ENCODE results near the gene DRC7.

DRC7 gene

DNA sequence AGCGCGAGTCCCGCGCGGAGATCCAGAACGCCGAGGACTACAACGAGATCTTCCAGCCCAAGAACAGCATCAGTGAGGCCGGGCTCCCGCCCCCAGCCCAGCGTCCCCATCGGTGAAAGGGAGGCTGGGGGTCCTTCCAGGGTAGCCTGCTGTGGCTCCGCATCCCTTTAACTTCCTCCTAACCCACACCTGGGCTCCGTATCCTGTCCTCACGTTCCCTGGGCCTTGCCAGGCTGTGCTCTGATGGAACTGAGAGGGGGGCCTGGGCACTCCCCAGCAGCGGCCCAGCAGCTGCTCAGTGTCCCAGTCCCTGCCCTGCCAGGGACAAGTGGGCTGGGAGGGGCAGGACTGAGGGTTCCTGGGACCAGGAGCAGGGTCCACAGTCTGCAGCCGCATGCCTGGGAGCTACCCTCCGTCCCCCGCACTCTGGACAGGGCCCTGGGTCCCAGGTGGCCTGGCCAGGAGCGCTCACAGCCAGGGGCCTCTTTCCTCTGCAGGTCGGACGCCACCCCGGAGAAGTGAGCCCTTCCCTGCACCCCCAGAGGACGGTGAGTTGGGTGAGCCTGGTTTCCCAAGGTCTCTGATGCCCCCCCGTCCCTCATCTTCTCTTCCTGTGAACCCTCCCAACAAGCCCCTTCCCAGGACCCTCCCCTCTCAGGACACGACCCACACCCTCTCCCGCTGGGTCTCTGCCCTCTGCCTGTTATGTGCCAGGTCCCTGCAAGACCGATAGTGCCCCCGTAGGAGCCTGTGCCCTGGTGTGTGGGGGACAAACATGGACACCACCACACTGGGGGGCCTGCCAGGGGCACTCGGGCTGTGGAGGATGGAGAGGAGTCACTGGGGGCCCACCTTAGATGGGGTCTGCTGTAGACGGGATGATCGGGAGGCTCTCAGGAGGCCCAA lies 59.1 kb downstream of the DRC7 start:
- DNase-seq: no peak

DNA sequence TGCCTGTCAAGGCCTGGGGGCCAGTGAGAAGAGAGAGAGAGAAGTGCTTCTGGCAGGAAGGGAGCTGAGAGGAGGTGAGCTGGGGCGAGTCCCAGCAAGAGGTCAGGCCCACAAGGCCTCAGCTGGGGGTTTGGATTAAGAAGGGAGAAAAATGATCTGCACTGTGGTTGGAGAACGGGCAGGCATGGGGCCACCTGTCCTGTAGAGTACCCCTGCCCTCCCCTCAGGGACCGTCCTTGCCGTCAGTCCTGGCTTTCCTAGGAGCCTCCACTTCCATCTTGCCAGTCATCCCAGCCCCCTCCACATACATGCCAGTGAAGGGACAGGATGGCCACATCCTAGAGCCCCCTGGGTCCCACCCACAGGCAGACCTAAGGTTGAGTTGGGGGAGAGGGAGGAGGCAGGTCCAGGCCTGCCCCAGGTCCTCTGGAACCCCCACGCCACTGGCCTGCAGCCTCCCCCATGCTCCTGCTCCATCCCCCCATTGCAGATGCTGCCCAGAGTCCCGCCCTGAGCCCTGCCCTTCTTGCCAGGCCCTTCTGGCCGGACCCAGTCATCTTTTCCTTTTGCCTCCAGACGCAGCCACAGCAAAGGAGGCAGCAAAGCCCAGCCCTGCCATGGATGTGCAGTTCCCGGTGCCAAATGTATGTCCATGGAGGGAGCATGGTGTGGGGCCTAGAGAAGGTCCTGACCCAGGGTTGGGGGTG lies 59.9 kb downstream of the DRC7 start:
- no peak for DNase-seq

DNA sequence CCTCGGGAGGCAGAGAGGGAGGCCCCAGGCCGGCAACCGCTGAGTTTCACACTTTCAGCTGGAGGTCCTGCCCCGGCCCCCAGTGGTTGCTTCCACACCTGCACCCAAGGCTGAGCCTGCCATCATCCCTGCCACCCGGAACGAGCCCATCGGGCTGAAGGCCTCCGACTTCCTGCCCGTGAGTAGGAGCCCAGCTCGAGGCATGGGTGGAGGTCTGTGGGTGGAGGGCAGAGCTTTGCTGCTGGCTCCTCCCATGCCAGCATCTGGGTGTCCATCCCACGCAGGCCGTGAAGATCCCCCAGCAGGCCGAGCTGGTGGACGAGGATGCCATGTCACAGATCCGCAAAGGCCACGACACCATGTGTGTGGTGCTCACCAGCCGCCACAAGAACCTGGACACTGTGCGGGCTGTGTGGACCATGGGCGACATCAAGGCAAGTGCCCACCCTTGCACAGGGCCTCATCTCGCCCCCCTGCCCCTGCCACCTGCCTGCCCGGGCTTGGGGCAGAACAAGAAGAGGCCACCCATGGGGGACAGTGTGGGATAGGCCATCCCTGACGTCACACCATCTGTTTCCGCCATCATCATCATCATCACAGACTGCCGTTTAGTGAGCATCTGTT lies 60.6 kb downstream of the DRC7 start:
- DNase-seq: no peak

DNA sequence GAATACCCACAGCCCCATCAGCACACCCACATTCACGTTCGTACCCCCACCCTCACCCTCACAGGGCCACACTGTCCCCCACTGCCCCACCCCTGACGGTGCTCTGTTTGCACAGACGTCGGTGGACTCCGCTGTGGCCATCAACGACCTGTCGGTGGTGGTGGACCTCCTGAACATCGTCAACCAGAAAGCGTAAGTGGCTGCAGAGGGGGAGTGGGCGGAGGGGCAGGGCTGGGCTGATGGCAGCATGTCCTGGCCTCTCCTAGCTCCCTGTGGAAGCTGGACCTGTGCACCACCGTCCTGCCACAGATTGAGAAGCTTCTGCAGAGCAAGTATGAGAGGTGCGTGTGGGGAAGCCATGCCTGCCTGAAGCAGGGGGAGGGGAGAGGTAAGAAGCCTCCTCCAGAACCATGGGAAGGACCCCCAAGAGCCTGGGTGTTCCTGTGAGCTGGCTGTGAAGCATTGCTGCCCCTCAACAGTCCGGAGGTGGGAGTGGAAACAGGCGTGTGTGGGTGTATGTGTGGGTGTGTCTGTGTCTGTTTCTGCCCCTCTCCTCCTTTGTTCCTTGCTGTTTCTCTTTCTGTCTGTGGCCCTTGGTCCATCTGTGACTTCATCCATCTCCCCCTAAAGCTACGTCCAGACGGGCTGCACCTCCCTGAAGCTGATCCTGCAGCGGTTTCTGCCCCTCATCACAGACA lies 61.3 kb downstream of the DRC7 start:
- DNase-seq: no peak

DNA sequence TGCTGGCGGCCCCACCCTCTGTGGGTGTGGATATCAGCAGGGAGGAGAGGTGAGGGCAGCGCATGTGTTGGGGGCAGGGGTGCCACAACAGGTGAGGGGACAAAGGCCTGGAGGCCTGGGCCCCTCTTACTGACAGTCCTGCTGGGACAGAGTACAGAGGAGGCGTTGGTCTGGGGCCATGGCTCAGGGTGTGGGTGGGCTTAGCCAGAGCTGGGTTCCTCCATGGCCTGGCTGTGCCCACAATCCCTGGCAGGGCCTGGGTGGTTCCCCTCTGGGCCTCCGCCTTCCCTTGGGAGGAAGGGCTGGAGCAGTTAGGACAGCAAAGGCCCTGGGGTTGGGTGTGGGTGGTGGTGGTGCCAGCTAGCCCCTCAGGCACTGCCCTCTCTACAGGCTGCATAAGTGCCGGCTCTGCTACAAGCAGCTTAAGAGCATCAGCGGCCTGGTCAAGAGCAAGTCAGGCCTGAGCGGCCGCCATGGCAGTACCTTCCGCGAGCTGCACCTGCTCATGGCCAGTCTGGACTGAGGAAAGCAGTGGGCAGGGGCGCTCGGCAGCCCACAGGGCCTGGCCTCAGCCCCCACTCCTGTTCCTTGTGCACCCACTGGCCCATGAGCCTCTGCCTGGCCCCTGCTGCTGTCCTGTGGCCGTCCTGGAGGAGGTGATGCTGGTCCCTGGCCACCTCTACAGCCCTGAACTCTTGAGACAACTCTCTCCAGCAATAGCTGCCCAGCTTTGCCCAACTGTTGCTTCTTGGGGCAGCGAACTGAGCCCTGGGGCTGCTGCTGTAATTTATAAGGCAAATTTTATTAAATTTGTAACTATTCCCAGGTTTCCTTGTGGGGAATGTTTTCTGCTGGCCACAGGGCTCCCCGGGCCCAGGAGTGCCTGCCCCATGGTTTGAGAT lies 62.1 kb downstream of the DRC7 start:
- no peak for DNase-seq

DNA sequence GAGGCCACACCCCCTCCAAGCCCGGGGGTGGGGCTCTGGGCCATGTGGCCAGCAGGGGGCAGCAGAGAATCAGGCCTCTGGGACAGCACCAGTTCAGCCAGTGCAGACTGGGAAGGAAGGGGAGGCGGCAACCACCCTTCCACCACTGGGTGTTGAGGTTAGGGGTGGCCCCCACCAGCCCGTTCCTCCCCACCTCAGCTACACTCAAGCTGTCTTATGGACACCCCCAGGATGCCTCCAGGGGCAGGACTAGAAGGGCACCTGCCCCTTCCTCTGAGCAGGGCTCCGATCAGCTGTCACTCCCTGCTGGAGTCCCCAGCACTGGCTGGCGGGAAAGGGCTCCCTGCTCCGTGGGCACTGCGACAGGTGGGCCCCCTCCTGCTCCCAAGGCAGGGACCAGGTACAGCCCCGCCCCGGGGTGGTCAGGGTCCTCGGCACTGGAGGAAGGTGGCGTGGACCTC lies 62.8 kb downstream of the DRC7 start:
- DNase-seq: peak; percentile 65

DNA sequence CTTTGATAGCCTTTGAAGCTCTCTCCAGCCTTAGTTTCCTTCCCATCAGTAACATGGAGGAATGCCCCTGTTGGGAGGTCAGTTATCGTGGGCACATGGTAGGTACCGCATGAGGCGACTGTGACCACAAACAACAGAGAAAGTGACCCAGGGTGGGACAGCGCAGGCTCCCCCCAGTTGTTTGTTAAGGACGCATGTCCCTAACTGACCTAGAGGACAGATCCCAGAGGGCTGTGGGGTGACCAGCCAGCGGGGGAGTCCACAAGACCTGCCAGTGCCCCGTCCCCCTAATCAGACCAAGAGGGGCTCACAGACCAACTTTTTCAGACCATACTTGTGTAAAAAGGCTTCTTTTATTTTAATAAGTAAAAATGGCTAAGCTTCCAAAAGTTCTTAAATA lies 63.3 kb downstream of the DRC7 start:
- no peak for DNase-seq

DNA sequence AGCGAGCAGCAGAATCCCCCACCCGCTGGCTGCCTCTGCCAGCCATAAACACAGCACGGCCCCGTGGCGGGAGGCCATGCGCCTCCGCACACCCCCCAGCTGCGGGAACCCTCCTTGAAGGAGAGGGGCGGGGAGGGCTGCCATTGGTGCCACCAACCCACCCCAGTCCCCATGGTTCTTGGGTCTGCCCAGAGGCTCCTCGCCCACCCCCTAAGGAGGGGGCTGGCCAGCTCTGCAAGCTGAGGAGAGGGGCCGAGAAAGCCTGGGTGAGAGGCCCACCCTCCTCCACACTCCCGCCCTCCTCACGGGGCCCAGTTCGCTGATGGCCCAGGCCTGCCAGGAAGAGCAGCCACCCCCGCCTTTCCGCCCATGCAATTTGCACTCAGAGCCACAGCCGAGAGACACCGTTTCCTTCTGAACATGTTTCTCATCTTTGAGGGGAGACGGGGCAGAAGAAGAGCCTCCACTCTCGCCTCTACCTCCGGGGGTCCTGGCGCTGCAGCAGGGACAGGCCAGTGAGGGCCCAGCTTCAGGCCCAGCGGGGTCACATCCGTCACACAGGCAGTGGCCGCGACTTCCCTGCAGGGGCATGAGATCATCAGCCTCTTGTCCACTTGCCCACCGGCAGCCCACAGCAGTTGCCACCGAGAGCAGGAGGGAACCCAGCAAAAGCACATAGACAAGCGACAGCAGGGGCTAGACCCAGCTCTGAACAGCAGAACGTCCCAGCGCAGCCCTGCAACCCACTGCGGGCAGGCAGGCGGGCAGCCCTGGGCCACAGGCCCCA lies 63.9 kb downstream of the DRC7 start:
- no peak for DNase-seq

DNA sequence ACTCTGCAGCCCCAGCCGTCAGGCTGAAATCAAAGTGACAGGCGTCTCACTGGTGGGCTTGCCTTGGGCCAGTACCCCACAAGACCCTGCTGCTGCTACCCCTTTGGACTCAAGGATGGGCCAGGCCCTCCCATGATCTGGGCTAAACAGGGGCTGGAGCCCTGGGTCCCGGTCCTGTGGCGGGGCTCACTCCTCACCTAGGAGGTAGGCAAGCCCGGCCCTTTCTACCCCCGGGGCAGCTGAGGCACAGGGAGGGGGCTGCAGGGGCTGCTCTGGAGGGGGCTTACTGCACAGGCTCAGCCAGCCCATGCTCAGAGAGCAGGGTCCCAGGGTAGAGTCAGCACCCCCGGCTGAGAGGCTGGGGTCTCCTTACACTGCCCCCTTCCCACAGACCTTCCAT lies 64.5 kb downstream of the DRC7 start:
- no peak for DNase-seq

DNA sequence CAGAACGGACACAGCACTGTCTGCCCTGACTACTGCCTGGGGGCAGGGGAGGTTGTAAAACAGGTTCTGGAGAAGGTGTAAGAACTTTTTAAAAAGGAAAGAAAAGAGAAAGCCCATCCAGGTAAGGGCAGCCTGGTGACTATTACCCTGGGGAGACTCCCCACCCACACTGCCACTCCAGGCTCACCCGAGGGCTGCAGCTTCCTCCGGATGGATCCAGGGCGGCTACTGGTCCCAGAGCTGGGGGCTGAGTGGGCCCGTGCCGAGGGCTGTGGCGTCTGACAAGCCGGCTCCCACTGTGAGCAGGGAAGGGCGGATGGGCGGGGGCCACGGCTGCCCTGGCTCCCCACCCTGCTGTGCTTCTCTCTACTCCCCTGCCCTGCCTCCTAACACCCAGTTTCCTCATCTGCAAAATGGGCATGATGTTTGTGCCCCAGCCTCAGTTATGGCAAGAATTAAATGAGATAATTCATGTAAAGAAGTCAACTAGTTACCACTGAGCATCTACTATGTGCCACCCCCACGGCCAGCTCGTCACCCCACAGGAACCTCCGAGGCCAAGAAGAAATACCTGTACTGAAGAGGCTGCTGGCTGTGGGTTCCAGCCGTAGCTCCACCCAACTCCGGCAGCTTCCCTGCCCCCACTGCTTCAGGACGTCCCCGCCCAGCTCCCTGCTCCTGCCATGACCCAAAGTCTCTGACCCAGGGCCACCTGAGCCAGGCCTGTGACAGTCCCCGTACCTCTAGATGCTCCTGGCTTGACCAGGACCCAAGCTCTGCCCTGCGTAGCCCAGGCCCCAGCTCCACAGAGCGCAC lies 65.1 kb downstream of the DRC7 start:
- DNase-seq: no peak

DNA sequence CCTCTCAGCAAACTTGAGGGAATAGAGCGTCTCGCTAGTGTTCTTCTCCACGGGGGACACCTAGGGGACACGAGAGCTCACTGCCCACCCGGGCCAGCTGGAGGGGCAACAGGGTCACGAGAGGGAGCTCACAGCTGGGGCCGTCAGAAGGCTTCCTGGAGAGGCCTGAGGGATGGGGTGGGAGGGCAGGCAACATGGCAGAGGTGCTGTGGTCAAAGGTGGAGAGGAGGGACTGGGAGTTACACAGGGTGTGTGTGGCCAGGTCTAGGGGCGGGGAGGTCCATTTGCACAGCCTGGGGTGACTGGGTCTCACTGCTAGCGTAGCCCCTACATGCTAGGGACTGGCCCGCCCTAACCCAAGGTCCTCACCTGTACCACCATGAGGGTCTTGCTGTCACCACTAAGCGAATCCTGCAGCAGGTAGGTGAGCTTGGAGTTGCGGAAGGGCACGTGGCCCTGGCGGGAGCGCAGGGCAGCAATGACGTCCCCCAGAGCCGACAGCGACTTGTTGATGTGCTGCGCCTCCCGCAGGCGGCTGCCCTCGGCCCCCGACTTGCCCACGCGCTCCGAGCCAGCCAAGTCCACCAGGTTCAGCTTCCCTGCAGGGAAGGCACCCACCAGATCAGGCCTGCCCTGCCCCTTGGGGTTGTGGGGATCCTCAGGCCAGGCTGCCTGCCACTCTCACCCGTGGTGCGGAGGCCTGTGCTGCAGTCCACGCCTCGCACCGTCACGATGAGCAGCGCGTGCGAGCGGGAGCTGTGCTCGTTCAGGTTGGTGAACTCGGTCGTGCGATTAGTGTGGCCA lies 66.0 kb downstream of the DRC7 start:
- DNase-seq: no peak

DNA sequence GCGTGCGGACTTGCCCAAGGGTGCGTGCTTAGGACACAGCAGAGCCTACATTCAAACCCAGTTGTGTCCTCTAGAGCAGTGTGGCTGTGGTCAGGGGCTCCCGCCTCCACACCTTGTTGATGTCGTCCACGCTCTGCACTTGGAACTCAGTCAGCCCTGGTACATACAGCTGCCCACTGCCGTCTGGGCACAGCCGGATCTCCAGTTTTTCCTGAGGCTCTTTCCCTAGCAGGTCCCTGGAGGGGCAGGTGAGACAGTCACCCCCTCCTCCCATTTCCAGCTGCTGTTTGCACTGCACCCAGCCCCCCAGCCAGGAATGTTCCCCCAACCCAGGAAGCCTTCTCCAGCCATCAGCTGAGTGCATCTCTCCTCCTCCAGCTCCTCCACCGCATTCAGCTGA lies 66.7 kb downstream of the DRC7 start:
- DNase-seq: no peak

DNA sequence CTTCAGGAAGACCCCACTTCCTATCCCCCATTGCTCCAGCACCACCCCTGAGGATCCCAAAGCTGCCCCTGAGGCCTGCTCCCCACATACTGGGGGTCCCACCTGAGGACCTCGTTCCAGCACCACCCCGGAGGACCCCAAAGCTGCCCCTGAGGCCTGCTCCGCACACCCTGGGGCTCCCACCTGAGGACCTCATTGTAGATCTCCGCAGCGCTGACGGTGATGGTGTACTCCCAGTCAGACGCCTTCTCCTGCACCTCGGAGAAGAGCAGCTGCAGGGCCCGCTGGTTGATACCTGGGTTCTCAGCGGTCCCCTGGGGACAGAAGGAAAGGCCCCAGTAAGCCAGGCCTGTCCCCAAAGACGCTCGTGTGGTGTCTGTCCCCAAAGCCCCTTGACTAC lies 67.4 kb downstream of the DRC7 start:
- no peak for DNase-seq

DNA sequence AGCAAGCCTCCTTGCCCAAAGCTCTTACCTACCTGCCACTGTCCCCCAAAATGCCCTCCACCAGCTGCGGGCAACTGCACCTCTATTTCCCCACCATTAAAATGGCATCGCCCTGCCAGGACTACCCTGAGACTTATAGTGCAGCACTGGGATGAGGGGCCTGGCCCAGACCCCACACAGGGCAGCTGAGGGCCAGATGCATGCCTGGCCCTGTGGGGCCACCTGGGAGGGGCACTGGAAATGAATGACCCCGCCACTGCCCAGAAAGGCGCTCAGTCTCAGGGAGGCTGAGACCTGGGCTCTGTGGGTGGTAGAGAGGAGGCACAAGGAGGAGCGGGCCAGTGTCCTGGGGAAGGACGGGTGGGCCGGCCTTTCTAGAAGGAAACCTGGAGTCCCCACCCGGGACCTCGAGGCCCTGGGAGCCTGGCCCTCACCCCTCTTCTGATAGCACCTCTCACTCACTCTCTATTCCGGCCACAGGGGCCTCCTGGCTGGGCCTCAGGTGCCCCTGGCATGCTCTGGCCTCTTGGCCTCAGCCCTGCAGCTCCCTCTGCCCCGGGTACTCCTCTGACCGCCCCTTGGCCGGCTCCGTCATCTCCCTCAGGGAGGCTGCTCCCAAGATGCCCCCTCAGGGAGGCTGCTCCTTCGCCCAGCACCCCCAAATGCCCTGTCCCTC lies 67.9 kb downstream of the DRC7 start:
- DNase-seq: no peak

DNA sequence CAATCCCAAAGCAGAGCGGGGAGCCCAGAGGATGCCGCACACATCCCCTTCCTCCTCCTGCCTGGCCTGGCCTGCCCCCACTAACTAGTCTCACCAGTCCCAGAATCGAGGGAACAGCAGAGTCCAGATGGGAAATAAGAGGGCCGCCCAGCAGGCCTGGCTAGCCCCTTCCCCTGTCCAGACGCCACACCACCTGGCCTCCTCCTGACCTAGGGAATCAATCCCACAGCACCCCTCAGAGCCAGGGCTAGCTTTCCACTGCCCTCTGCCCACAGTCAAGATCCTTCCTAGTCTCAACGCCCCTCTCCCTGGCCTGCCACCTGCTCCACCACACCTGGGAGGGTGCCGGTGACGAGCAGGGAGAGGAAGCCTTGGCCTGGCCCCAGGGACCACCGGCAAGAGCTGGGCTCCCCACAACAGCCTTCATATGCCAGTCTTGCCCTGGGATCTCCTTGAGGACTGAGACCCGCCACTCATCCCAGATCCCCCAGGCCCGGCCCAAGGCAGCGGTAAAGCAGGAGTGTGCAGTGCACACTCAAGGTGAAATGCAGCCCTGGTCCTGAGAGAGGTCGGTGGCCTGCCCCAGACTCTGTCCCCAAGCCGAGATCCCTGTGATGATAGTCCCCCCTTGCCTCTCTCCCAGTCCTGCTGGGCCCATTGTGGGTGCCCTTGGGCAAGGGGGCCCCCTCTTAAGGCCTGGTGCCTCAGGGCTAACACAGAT lies 68.8 kb downstream of the DRC7 start:
- no peak for DNase-seq

DNA sequence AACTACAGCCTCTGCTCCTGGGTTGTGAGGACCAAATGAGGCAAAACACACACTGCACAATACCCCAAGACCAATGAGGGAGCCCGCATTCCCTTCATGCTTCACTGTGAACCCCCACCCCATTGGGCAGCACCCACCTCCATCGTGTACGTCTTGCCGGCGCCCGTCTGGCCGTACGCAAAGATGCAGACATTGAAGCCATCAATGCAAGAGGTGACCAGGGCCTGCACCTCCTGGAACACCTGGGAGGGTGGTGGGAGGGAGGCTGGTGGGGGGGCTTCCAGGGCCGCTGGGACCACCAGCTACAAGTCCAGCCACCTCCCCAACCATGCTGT lies 69.4 kb downstream of the DRC7 start:
- no peak for DNase-seq

DNA sequence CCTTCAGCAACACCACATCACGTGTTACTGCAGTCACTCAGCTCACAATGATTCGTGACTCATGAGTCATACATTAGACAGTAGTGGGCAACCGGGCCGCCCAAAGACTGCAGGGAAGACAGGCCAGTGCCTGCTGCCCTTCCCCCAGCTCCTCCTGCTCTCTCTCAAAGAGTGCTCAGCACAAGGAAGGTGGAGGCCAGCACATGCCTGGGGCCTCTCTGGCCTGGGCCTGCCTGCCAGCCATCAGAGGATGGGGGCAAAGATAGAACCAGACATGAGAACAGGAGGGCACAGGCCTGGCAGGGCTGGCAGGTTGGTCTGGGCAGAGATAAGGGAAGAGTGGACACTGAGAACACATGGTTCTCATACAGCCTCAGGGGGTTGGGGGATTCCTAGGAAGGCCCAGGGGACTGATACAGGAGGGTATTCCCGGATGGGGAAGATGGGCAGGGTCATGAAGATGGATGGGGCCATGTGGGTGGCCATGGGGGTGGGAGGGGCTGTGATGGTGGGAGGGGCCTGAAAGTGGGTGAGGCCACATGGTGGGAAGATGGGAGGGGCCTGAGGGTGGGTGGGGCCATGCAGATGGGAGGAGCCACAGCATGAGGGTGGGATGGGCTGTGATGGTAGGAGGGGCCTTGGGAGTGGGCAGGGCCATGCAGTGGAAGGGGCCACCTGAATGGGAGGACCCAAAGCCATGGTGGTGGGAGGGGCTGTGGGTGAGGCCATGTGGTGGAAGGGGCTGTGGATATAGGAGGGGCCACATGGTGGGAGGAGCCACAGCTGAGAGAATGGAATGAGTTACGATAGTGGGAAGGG lies 69.9 kb downstream of the DRC7 start:
- peak; percentile 69 for DNase-seq

Measured in MV-4-11 (cell line).